ENCODE data around the gene AMT. TPM values are rescaled to one million over a fixed set of nuclear protein-coding genes. Genes with fewer than 3 reads are reported as not detected.

AMT gene
- total and polyA plus RNA-seq, 2 of the 13 experiments (the other 11 are each of a cell fraction or from before 2014, with no cell fraction given) = 35.3 to 59.0 TPM

- peak; percentile 51; the same call in 1 of the 2 replicates for TF ChIP-seq RXRB (CRISPR knock-in tag; IDR thresholded peaks at IDR 0.05; ENCODE audit: borderline replicate concordance)
- peak; percentile 63; the same call in 1 of the 2 replicates for TF ChIP-seq TSC22D2 (CRISPR knock-in tag; IDR thresholded peaks at IDR 0.05; ENCODE audit: borderline replicate concordance)
- no peak for TF ChIP-seq NONO (IDR thresholded peaks at IDR 0.05)
- peak; percentile 69; the same call in 1 of the 2 replicates for TF ChIP-seq NONO (CRISPR knock-in tag; conservative IDR thresholded peaks at IDR 0.05)
- TF ChIP-seq, protein P1, sequence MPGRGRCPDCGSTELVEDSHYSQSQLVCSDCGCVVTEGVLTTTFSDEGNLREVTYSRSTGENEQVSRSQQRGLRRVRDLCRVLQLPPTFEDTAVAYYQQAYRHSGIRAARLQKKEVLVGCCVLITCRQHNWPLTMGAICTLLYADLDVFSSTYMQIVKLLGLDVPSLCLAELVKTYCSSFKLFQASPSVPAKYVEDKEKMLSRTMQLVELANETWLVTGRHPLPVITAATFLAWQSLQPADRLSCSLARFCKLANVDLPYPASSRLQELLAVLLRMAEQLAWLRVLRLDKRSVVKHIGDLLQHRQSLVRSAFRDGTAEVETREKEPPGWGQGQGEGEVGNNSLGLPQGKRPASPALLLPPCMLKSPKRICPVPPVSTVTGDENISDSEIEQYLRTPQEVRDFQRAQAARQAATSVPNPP (CRISPR knock-in tag; IDR thresholded peaks at IDR 0.05) = peak; percentile 95
- peak; percentile 89 for TF ChIP-seq ZNF563 (CRISPR knock-in tag; IDR thresholded peaks at IDR 0.05)
- no peak for TF ChIP-seq ZNF577 (CRISPR knock-in tag; IDR thresholded peaks at IDR 0.05; ENCODE audit: borderline replicate concordance, low read depth)
- TF ChIP-seq SP5 (CRISPR knock-in tag; IDR thresholded peaks at IDR 0.05; ENCODE audit: borderline replicate concordance, low read depth) = peak; percentile 51
- no peak; the same call in 1 of the 2 replicates for TF ChIP-seq ZNF792 (CRISPR knock-in tag; IDR thresholded peaks at IDR 0.05)
- peak; percentile 62; the same call in 1 of the 2 replicates for TF ChIP-seq ZBTB42 (CRISPR knock-in tag; IDR thresholded peaks at IDR 0.05)
- 0 out of 2 replicates have a peak, but pooled peaks have one; percentile 24 for TF ChIP-seq HNRNPUL1 (IDR thresholded peaks at IDR 0.05; ENCODE audit: low read depth, low read length)
- TF ChIP-seq SIN3B (IDR thresholded peaks at IDR 0.05; ENCODE audit: low read length) = no peak
- TF ChIP-seq, protein P2, sequence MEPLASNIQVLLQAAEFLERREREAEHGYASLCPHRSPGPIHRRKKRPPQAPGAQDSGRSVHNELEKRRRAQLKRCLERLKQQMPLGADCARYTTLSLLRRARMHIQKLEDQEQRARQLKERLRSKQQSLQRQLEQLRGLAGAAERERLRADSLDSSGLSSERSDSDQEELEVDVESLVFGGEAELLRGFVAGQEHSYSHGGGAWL (CRISPR knock-in tag; IDR thresholded peaks at IDR 0.05) = peak; percentile 88; the same call in 1 of the 2 replicates
- no peak for TF ChIP-seq CENPT (CRISPR knock-in tag; IDR thresholded peaks at IDR 0.05; ENCODE audit: low read depth)
- no peak for TF ChIP-seq FOXK2 (IDR thresholded peaks at IDR 0.05)
- TF ChIP-seq SIX4 (CRISPR knock-in tag; IDR thresholded peaks at IDR 0.05) = 0 out of 2 replicates have a peak, but pooled peaks have one; percentile 7
- 0 out of 2 replicates have a peak, but pooled peaks have one; percentile 84 for TF ChIP-seq ZNF567 (CRISPR knock-in tag; IDR thresholded peaks at IDR 0.05; ENCODE audit: borderline replicate concordance)
- TF ChIP-seq ZNF816 (CRISPR knock-in tag; IDR thresholded peaks at IDR 0.05; ENCODE audit: borderline replicate concordance) = peak; percentile 70; the same call in 1 of the 2 replicates
- peak; percentile 36; the same call in 1 of the 2 replicates for TF ChIP-seq HDAC2 (CRISPR knock-in tag; IDR thresholded peaks at IDR 0.05)
- TF ChIP-seq MED8 (CRISPR knock-in tag; IDR thresholded peaks at IDR 0.05; ENCODE audit: insufficient replicate concordance) = peak; percentile 32
- peak; percentile 77; the same call in 1 of the 2 replicates for TF ChIP-seq GLI4 (CRISPR knock-in tag; IDR thresholded peaks at IDR 0.05; ENCODE audit: borderline replicate concordance)
- TF ChIP-seq ZNF34 (CRISPR knock-in tag; IDR thresholded peaks at IDR 0.05; ENCODE audit: borderline replicate concordance) = no peak
- peak; percentile 86 for TF ChIP-seq ZNF709 (CRISPR knock-in tag; IDR thresholded peaks at IDR 0.05)
- 0 out of 2 replicates have a peak, but pooled peaks have one; percentile 51 for TF ChIP-seq ZNF253 (CRISPR knock-in tag; IDR thresholded peaks at IDR 0.05; ENCODE audit: borderline replicate concordance)
- no peak for TF ChIP-seq ZNF704 (CRISPR knock-in tag; IDR thresholded peaks at IDR 0.05; ENCODE audit: borderline replicate concordance)
- TF ChIP-seq, protein P3, sequence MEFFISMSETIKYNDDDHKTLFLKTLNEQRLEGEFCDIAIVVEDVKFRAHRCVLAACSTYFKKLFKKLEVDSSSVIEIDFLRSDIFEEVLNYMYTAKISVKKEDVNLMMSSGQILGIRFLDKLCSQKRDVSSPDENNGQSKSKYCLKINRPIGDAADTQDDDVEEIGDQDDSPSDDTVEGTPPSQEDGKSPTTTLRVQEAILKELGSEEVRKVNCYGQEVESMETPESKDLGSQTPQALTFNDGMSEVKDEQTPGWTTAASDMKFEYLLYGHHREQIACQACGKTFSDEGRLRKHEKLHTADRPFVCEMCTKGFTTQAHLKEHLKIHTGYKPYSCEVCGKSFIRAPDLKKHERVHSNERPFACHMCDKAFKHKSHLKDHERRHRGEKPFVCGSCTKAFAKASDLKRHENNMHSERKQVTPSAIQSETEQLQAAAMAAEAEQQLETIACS (CRISPR knock-in tag; IDR thresholded peaks at IDR 0.05) = peak; percentile 89
- peak; percentile 93 for TF ChIP-seq ZNF138 (CRISPR knock-in tag; IDR thresholded peaks at IDR 0.05; ENCODE audit: low read depth)
Observed at GRCh38 chr3:49469936-49470713, 47.9 kb upstream of the AMT start, which contains the start of gene DAG1 (continued).

All from HepG2 (cell line).